EL (cell line): Measurements from ENCODE around the gene NELFB.
A peak's percentile ranks its signal among the peaks of the same experiment; 100 is the strongest.
"Not testable (repeated sequence)": the region's sequence is repeated elsewhere in the genome, so short reads cannot be mapped to it uniquely, and the experiment has no call there.

ENCODE experiments used
- DNase-seq: peaks from one replicate; pipeline ENCODE4 v3.0.0-alpha.2; 2016

NELFB gene

DNA sequence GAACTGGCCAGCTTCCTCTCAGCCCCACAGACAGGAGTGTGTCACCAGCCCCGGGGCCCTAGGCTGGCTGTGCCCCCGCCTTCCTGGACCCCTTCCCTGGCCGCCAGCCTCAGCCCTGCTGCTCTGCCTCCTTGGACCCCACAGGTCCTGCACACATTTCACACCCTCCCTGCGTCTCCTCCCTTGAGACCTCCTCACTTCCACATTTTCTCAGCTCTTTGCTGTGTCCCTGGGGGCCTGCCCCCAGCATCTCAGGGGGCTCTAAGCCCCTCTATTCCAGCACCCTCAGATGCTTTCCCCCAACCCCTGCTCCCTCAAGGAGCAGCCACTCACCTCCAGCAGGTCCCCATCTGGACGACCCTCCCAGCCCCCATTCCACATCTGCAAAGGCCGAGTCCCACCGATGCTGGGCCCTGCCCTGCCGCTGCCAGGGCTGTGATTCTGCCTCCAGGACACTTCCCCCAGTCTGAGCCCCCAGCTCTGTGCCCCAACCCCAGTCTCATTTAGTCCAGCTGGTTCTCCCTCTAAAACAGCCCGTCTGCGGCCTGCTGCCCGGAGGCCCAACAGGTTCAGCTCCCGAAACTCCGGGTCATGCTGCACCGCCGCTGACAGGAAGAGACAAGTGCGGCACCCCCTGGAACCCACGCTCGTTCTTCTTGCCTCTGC, 20.2 kb upstream of the NELFB start:
- DNase-seq: no peak

DNA sequence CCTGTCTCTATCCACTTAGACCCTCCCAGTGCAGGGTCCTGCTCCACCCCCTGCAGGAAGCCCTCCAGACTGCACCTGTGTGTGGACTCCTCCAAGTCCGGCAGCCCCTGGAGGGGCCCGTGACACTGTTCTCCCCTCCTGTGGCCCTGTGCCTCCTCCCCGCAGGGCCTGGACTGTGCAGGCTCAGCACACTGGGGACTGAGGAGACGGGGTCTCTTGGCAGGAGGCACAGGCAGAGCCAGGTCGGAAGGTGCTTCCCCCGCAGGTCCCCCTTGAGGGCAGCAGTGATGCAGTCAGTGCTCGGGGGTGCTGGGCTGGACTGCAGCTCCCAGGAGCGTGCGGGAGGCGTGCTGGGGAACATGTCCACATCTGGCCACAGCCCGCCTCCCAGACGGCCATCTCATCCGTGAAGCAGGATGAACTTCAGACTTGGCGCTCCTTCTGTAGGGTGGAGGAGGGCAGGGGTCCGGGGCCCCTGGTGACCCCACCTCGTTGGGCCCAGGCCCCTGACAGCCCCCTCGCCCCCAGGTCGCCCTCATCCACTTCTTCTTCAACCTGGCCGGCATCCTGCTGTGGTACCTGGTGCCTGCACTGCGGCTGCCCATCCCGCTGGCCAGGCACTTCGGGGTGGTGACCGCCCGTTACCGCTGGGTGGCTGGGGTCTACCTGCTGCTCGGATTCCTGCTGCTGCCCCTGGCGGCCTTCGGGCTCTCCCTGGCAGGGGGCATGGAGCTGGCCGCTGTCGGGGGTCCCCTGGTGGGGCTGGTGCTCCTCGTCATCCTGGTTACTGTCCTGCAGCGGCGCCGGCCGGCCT, 19.5 kb upstream of the NELFB start:
- no peak for DNase-seq

DNA sequence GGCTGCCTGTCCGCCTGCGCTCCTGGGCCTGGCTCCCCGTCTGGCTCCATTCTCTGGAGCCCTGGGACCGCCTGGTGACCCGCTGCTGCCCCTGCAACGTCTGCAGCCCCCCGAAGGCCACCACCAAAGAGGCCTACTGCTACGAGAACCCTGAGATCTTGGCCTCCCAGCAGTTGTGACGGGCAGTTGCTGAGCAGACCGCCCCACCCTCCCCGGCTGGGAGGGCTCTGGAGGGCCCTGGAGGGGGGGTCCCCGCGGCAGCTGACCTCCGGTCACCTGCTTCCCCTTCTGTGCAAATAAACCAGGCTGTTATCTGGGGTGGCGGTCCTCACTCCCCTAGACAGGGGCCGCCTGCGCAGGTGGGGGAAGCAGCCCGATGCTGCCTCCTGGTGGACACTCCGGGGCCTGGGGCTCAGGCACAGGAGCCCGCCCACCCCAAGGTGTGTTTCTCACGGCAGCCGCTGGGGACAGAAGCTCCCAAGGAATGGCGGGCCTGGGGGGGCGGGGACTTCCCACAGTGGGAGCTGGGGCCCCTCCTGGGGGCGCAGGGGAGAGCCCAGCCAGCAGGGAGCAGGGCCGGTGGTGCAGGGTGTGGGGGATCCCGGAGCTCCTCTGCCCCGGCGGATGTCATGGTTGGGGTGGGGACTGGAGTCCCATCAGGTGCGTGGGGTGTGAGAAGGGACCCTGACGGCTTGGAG, 18.7 kb upstream of the NELFB start:
- DNase-seq: peak; percentile 77

DNA sequence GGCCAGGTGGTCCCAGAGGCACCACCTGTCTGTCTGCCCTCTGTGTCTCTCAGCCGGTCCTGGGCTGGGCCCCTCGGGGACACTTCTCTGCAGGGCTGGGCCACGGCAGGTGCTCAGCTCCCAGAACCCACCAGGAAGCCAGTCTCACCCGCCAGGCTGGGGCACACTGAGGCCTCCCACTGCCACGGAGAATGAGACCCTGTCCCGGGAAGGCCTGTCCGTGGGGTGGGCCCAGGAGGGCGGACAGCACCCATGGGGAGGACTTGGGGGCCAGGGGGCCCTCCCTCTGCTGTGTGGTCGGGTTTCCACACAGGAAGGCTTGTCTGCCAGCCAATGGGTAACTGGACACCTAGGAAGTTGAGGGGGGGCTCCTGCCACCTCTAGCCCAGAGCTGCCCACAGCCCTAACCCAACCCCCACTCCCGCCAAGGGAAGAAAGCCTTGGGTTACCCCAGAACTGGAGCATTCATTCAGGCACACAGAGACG, 18.1 kb upstream of the NELFB start:
- DNase-seq: no peak

DNA sequence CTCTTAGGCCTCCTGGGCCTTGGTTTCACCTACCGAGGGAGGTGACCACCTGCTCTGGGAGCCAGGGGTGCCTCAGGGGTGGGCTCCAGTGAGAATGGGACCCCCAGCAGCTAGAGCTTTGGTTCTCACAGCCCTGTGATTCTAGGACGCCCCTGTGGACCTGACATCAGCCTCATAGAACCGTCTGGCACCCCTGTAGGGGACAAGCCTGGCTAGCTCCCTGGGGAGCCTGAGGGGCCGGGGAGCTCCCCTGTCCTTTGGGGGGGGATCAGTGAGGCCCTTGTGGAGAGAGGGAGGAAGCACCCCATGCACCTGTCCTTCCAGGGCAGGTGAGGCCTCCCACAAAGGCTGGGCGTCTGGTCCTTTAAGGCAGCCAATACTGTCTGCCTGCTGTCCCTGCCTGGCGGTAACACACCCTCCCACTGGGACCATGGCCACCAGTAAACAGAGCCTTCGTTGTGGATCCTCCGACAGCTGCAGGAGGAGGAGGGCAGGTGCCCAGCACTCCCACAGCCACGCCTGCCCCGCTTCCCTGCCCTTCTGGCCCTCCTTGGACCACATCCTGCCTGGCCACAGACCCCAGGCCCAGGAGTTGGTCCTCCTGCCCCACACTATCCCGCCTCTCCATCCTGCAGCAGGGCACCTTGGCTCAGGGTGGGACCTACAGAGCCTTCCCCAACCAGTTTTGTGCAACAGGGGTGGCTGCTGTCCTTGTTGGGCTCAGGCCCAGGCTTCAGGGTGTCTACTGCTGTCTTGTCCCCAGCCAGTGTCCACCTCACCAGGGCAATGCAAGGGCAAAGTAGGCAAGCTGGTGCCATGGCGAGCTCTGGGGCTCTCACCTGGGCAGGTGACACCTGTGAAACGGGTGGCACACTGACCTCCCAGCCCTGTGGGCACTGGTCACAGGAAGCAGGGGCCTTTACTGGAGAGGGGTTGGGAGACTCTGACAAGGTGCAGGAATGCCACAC, 17.1 kb upstream of the NELFB start:
- no peak for DNase-seq

DNA sequence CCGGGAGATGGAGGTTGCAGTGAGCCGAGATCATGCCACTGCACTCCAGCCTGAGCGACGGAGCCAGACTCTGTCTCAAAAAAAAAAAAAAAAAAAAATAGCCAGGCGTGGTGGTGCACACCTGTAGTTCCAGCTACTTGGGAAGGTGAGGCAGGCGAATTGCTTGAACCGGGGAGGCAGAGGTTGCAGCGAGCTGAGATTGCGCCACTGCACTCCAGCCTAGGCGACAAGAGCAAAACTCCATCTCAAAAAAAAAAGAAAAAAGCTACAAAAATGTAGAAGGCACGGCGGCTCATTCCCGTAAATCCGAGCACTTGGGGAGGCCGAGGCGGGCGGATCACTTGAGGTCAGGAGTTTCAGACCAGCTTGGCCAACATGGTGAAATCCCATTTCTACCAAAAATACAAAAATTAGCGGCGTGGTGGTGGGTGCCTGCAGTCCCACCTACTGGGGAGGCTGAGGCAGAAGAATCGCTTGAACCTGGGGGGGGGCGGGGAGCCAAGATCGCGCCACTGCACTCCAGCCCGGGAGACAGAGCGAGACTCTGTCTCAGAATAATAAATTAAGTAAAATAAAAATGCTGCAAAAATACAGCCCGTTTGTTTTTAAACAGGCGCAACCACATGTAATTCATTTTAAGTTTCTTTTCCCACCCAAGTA, 15.5 kb upstream of the NELFB start:
- DNase-seq: not testable (repeated sequence)

DNA sequence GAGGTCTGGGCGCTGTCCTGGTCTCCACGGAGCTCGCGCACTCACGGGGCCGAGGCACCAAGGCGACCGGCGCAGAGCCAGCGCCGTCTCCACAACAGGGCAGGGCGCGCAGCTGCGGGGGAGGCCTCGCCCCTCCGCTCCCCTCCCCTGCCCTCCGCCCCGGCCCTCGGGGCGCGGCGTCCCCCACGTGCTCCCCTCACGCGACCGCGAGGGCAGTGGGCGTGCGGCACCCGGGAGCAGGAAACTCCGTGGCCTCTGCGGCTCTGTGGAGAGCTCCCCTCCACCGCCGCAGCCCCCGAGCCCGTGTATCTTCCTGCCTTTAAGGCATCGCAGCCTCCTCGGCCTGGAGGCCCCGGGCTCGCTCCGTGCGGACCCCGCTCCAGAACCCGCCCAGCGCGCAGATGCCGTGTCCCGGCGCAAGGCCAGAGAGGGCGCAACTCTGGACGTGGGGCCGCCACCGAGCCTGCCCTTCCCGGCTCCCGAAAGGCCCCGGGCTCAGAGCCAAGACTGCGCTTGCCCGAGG, 14.7 kb upstream of the NELFB start:
- DNase-seq: peak; percentile 66

DNA sequence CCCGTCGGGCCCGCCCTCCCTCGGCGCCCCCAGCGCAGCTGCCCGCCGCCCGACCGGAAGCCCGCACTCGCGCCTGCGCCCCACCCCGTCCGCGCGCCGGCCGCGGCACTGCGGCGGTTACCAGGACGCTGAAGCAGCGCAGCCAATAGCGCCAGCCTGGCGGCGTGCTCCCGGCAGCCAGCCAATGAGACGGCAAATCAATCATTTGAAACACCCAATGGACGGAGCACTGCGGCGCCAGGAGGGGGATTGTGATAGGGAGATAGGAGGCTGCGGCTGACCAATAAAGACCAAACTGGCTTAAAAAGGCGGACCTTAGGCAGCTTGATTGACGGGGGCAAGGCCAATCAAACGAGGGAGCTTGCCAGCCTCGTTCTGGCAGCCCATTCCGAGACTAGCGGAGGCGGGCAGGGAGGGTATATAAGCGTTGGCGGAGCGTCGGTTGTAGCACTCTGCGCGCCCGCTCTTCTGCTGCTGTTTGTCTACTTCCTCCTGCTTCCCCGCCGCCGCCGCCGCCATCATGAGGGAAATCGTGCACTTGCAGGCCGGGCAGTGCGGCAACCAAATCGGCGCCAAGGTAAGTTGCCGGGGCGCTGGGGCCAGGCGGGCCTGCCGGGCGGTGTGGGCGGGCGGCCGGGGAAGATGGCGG, 14.2 kb upstream of the NELFB start, which contains the start of gene TUBB4B:
Gene TUBB4B (plus strand): TSS at position 447 of the 649 bp plus-strand sequence. CDS start 74 bp downstream, at position 521.
- peak; percentile 100 for DNase-seq

DNA sequence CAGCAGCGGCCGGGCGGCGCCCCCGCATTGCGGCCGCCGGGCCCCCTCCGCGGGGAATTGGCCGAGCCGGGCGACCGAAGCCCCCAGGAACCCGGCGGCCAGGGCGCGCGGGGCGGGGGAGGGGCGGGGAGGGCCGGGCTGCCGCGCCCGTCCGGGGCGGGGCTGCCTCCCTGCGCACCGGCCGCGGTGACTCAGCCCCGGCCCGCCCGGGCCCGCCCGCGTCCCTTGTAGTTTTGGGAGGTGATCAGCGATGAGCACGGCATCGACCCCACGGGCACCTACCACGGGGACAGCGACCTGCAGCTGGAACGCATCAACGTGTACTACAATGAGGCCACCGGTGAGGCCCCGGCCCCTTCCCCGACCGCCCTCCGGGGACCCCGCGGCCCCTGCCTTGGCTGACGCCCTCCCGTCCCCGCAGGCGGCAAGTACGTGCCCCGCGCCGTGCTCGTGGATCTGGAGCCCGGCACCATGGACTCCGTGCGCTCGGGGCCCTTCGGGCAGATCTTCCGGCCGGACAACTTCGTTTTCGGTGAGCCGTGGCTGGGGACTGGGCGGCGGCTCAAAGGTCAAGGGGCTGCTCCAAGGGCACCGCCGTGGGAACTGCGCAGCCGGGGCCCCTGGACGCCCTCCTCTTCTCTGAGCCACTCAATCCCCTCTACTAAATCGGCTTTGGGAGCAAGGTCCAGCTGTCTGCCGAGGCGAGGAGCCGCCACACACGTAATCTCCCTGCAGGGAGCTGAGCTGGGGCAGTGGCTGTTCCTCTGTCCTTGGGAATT, 13.4 kb upstream of the NELFB start:
- DNase-seq: peak; percentile 60

DNA sequence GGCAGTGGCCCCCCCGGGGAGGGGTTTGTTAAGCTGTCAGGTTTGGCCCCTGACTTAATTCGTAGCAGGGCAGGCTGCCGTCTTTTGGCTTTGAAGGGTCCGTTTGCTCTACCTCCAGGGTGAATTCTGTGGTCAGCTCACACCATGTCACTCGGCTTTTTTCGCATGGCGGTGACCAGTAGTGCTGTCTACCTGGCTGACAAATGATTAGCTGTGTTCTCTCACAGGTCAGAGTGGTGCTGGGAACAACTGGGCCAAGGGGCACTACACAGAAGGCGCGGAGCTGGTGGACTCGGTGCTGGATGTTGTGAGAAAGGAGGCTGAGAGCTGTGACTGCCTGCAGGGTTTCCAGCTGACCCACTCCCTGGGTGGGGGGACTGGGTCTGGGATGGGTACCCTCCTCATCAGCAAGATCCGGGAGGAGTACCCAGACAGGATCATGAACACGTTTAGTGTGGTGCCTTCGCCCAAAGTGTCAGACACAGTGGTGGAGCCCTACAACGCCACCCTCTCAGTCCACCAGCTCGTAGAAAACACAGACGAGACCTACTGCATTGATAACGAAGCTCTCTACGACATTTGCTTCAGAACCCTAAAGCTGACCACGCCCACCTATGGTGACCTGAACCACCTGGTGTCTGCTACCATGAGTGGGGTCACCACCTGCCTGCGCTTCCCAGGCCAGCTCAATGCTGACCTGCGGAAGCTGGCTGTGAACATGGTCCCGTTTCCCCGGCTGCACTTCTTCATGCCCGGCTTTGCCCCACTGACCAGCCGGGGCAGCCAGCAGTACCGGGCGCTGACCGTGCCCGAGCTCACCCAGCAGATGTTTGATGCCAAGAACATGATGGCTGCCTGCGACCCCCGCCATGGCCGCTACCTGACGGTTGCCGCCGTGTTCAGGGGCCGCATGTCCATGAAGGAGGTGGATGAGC, 12.6 kb upstream of the NELFB start:
- DNase-seq: no peak

DNA sequence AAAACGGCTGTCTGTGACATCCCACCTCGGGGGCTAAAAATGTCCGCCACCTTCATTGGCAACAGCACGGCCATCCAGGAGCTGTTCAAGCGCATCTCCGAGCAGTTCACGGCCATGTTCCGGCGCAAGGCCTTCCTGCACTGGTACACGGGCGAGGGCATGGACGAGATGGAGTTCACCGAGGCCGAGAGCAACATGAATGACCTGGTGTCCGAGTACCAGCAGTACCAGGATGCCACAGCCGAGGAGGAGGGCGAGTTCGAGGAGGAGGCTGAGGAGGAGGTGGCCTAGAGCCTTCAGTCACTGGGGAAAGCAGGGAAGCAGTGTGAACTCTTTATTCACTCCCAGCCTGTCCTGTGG, 11.9 kb upstream of the NELFB start:
- not testable (repeated sequence) for DNase-seq

DNA sequence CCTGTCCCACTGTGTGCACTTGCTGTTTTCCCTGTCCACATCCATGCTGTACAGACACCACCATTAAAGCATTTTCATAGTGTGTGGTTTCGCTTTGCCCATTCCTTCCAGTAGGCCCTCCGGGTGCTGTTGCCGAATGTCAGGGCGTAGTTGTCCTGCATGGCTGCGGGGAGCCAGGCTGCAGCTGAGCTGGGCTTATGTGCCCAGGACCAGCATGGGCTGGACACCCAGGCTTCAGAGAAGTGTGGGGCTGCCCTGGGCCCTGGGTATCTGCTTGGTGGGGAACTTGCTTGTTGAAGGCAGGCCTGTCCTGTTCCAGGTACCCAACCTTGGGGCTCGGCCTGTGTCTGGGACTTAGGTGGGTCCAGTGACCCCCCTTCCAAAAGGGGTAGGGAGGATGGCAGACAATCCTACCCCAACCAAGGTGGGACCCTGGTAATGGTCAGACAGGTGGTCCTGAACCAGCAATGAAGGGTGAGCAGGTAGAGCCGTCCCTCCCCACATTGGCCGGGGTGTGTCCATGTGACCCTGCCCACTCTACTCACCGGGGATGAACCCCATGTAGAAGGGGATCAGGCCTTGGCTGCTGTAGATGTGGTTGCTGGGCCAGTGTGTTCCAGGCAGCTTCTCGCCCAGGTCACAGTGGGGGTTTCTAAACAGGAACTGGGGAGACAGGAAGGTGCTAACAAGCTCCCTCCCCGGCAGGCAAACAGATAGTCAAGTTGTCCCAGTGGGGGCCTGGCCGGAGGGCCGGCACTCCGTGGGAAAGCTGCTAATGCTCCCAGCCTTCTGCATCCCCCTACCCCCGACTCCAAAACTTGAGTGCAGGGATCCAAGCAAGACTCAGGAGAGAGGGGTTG, 11.3 kb upstream of the NELFB start:
- DNase-seq: peak; percentile 40

DNA sequence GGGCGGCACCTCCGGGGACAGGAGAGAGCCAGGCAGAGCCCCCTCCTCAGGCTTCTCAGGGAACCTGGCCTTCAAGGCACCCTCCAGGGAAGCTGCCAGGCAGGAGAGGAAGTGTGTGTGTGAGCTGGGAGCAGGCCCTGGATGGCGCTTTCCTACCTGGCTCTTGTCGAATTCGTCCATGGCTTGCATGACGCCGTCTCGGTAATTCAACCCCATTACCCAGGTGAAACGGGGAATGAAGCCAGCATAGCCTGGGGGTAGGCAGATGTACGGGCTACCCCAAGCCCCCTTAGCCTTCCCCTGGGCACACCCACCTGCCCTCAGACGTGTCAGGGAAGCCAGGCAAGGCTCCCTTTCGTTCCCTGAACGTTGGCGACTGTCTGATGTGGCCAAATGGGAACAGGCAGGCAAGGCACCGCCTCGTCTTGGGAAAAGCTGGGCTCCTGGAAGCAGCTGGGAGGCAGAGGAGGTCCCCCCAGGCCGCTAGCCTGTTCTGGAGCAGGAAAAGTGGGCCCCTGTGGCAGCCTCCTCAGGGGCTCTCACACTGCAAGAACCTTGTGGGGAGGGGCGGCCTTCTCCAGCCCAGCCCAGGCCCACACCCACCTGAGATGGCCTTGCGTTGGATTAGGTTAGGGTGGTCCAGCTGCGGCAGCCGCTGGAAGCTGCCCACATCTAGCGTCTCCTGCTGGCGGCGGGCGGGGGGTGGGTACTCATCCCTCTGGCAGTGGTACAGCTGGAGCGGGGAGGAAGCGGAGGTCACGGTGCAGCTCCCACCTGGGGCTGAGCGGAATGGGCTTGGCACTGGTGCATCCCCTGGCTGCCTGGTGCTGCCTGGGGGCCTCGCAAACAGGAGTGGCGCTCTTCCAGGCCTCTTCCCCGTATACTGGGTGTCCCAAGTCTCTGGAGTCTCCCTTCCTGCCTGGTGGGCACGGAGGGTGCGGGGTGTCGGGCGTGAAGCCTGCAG, 10.4 kb upstream of the NELFB start:
- no peak for DNase-seq

DNA sequence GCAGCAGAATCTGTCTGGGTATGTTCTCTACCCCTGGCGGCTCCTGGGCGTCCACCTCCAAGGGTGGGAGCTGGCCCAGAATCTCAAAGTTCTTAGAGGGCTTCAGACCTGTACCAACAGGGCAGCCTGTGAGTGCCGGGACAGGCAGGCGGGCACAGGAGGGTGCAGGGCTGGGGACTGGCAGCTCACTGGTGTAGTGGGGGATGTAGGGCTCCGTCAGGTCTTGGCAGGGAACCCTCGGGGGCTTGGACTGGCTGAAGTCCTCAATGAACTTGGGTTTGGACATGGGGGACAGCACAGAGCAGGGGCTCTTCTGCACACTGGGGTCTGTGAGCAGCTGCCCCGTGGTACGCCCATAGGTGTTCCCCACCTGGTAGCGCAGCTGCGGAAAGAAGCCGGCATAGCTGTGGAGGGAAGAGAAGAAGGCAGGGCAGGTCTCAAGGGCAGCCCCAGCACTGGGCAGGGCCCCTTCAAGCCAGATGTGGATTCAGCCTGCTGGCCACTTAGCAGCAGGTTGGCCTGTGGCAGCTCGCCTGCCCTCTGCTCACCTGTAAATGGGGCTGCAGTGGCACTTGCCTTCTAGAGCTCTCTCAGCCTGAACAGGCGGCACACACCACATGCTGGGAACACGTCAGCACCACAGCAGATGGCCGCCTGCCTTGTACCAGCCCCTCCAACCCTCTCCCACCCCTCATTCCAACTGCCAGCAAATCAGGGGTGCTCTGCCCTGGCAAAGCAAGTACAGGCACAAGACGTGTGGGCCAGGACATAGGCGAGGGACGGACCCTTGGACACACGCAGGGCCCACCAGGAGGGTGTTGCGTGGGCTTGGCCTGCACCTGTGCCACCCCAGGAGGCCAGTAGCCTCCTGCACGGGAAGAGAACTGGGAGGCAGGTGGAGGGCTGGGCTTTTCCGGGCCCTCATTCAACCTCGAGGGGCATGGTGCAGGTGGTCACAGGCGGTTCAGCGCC, 9.4 kb upstream of the NELFB start:
- no peak for DNase-seq

DNA sequence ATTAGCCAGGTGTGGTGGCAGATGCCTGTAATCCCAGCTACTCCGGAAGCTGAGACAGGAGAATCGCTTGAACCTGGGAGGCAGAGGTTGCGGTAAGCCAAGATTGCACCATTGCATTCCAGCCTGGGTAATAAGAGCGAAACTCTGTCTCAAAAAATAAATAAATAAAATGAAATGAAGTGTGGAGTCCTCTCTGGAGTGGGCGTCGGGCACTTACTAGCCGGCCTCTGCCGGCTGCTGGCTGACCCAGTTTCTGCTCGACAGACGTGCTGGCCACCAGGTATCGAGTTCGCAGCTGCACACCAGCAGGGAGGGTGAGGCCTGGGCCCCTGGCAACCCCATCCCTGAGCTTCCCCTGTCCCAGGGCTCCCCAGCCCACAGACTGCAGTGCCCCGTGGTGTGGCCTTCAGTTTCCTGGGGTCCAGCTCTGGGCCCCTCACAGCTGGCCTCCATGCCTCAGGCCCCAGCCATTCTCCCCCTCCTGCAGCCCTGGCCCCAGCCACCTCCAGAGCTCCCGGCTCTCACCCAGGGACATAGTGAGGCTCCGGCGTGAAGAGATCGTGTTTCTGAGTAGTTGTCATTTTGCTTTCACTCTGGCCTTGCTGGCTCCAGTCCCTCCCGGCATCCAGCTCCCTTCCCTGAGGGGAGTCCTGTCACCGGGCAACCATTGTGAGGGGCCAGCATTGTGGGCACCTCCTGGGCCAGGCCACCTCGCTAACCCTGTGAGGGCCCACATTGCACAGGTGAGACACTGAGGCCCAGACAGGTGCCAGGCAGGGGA, 7.8 kb upstream of the NELFB start:
- no peak for DNase-seq
